Nephron (organoid): Measurements from ENCODE around the gene DAG1.

Experiments
- H3K27ac Mint-ChIP-seq, 3 experiments: 2 replicates each; pipeline ENCODE4 v1.8.0; 2020; ENCODE audit warnings: mixed read lengths in 3 of 3, mild to moderate bottlenecking in 2 of 3, moderate library complexity in 1 of 3
- H3K27me3 Mint-ChIP-seq: 2 replicates; pipeline ENCODE4 v1.8.0; 2021; ENCODE audit warnings: low read depth, mild to moderate bottlenecking, moderate library complexity, mixed read lengths
- H3K36me3 Mint-ChIP-seq: 2 replicates; pipeline ENCODE4 v1.8.0; 2020; ENCODE audit warnings: low read depth, mixed read lengths
- H3K4me1 Mint-ChIP-seq: 2 replicates; pipeline ENCODE4 v1.8.0; 2020; ENCODE audit warnings: mixed read lengths
- H3K4me3 Mint-ChIP-seq, 3 experiments: 2 replicates each; pipeline ENCODE4 v1.8.0; 2020; ENCODE audit warnings: mild to moderate bottlenecking in 3 of 3, mixed read lengths in 3 of 3, moderate library complexity in 2 of 3
- H3K9me3 Mint-ChIP-seq: 2 replicates; pipeline ENCODE4 v1.8.0; 2020; ENCODE audit warnings: mixed read lengths
- TF ChIP-seq, protein P1 (sequence below), 3 experiments: fragments of 200-600 bp; sonication (generic); IDR thresholded peaks; one replicate each; pipeline ENCODE4 v1.5.0; 2021; ENCODE audit warnings: antibody characterized with exemption in 3 of 3; ENCODE audit not compliant: unreplicated experiment in 3 of 3

Gene DAG1

GRCh38 chr3:49469936-49470713 lies at the start of gene DAG1:
TSS of gene DAG1 (plus strand) at chr3:49470267. CDS start at chr3:49510535, 40,268 bp downstream.
- Mint-ChIP-seq H3K9me3 (no peaks in the 10 kb centered on the region), H3K4me3 (peak within 1 kb of the TSS; percentile 90 to 95 (median 92)), H3K27ac (peak within 1 kb of the TSS; percentile 99 to 100 (median 99)), H3K4me1 (peaks cover 26% of the 10 kb centered on the region), H3K27me3 (no peaks in the 10 kb centered on the region), H3K36me3 (peaks cover 11% of the 10 kb centered on the region)
- TF ChIP-seq, protein P1, sequence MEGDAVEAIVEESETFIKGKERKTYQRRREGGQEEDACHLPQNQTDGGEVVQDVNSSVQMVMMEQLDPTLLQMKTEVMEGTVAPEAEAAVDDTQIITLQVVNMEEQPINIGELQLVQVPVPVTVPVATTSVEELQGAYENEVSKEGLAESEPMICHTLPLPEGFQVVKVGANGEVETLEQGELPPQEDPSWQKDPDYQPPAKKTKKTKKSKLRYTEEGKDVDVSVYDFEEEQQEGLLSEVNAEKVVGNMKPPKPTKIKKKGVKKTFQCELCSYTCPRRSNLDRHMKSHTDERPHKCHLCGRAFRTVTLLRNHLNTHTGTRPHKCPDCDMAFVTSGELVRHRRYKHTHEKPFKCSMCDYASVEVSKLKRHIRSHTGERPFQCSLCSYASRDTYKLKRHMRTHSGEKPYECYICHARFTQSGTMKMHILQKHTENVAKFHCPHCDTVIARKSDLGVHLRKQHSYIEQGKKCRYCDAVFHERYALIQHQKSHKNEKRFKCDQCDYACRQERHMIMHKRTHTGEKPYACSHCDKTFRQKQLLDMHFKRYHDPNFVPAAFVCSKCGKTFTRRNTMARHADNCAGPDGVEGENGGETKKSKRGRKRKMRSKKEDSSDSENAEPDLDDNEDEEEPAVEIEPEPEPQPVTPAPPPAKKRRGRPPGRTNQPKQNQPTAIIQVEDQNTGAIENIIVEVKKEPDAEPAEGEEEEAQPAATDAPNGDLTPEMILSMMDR (IDR thresholded peaks at IDR 0.05; ENCODE audit: unreplicated experiment in 3 of 3), result no peak

DNA sequence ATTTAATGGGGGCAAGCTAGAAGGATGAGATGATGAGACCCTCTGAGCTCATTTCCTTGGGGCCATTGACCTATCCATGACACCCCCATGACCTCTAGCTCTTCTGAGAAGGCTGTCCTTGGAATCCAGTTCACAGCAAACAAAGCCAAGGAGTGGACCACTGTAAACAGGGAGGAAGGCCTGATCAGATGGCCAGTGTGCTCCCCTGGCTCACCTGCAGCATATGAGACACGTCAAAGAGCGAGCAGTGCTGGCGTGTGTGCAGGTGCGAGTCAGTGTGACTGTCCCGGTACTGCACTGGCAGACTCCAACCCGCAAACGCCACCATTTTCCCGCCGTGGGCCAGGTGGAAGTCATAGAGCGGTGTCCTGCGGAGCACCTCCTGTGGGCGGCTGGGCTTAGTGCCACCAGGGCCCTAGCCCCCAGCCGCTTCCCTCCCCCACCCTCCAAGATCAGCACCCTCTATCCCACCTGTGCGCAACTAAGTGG lies 48.1 kb upstream of the DAG1 start:
- peak overlapping the region; percentile 74 to 95 (median 89) for H3K27ac Mint-ChIP-seq
- peaks cover 15% of the 10 kb centered on the region for H3K4me1 Mint-ChIP-seq
- TF ChIP-seq, protein P1 (IDR thresholded peaks at IDR 0.05; ENCODE audit: unreplicated experiment in 3 of 3), result no peak
- peaks cover 18% of the 10 kb centered on the region for H3K36me3 Mint-ChIP-seq
- H3K27me3 Mint-ChIP-seq, result no peaks in the 10 kb centered on the region
- no peaks in the 10 kb centered on the region for H3K9me3 Mint-ChIP-seq
- peak overlapping the region; percentile 91 to 95 (median 94) for H3K4me3 Mint-ChIP-seq

DNA sequence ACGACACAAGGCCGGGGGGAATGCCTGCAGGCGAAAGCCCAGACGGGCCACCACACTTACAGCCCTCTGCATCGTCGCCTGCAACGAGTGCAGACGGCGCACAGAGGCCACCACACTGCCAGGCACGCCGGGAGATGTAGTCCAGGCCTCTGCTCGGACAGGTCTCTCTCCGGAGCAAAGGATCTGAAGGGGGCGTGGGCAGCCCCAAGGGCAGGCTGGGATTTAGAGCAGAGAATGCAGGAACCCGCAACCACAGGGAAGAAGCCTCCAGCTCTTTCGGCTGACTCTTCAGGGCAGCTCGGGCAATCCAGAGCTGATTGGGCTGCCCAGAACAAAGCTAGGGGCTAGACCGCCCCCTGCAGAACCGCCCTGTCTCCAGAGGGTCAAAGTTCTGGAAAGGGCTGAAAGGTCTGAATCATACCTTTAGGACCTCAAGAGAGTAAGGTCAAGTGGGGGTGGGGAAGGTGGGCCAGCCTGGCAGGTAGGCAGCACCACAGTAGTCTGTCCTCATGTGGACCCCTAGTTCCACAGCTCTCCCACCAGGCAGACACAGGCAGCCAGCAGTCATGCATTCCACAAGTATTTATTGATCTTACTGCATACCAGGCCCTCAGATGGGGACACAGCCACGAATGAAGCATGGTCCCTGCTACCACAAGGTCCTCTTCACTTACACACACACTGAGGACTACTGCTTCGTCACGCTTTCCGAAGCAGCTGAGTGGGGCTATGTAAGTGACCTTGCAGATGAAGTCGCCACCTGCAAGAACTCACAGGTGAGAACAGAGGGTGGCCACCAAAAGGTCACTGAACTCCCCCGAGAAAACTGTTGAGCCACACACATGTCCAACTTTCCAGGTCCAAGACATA lies 47.5 kb upstream of the DAG1 start, which contains the start of gene AMT:
TSS of gene AMT (minus strand) at position 95 of the 870 bp plus-strand sequence. CDS start at position 72, 23 bp downstream.
- Mint-ChIP-seq H3K27ac (peak within 1 kb of the TSS; percentile 74 to 95 (median 89)), H3K4me3 (peak within 1 kb of the TSS; percentile 91 to 95 (median 94)), H3K9me3 (no peaks in the 10 kb centered on the region), H3K27me3 (no peaks in the 10 kb centered on the region), H3K4me1 (peaks cover 15% of the 10 kb centered on the region), H3K36me3 (peaks cover 18% of the 10 kb centered on the region)
- TF ChIP-seq, protein P1 (IDR thresholded peaks at IDR 0.05; ENCODE audit: unreplicated experiment in 3 of 3), result no peak

- Mint-ChIP-seq H3K27ac (peak overlapping the region in 1 of 3 experiments; percentile 28), H3K4me1 (peaks cover 19% of the 10 kb centered on the region), H3K9me3 (no peaks in the 10 kb centered on the region), H3K4me3 (peak overlapping the region in 2 of 3 experiments; percentile 8 to 43), H3K36me3 (peaks cover 15% of the 10 kb centered on the region), H3K27me3 (no peaks in the 10 kb centered on the region)
- TF ChIP-seq, protein P1 (IDR thresholded peaks at IDR 0.05; ENCODE audit: unreplicated experiment in 3 of 3), result no peak
Observed at GRCh38 chr3:49424816-49425215, 45.3 kb upstream of the DAG1 start.

GRCh38 chr3:49427586-49427985 lies 42.5 kb upstream of the DAG1 start:
- H3K4me1 Mint-ChIP-seq, result peaks cover 10% of the 10 kb centered on the region
- H3K27me3 Mint-ChIP-seq, result no peaks in the 10 kb centered on the region
- peak overlapping the region in 2 of 3 experiments; percentile 99 to 100 for H3K27ac Mint-ChIP-seq
- TF ChIP-seq, protein P1 (IDR thresholded peaks at IDR 0.05; ENCODE audit: unreplicated experiment in 3 of 3), result no peak
- no peaks in the 10 kb centered on the region for H3K9me3 Mint-ChIP-seq
- peaks cover 11% of the 10 kb centered on the region for H3K36me3 Mint-ChIP-seq
- peak overlapping the region; percentile 96 to 99 (median 99) for H3K4me3 Mint-ChIP-seq
